GM18498 (cell line): ENCODE measurements around the gene CRADD.
"Not testable (repeated sequence)": the region's sequence is repeated elsewhere in the genome, so short reads cannot be mapped to it uniquely, and the experiment has no call there.

ENCODE experiments used
- ATAC-seq: cut with Tn5 transposase; IDR thresholded peaks from one replicate; pipeline ENCODE4 v1.9.1; 2021; ENCODE audit warnings: mild to moderate bottlenecking, moderate library complexity; ENCODE audit not compliant: unreplicated experiment

Gene CRADD

GRCh38 chr12:93734784-93735183 is 57.6 kb downstream of the CRADD start:
- ATAC-seq: no peak

DNA sequence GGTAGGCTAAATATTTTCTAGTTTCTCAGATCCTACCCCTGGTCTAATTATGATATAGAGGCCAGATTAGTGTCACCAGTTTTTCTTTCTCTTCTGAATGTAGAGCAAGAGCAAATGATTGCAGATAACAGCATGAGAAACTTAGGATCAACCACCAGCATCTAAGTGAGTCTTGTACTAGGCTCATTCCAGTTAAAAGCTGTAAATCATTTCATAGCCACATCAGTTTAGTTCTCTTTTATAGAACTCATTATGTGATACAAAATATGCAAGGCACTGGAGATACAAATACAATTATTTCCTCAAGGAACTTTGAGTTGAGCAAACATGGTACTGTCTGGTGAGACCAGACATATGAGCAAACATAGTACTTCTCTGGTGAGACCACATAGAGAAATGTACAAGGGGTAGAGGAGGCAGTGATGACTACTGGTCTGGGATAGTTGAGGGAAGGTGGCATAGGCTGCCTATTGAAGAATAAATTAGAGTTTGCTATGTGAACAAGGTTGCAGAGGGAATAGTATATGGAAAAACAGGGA is 59.5 kb downstream of the CRADD start:
- ATAC-seq: no peak

DNA sequence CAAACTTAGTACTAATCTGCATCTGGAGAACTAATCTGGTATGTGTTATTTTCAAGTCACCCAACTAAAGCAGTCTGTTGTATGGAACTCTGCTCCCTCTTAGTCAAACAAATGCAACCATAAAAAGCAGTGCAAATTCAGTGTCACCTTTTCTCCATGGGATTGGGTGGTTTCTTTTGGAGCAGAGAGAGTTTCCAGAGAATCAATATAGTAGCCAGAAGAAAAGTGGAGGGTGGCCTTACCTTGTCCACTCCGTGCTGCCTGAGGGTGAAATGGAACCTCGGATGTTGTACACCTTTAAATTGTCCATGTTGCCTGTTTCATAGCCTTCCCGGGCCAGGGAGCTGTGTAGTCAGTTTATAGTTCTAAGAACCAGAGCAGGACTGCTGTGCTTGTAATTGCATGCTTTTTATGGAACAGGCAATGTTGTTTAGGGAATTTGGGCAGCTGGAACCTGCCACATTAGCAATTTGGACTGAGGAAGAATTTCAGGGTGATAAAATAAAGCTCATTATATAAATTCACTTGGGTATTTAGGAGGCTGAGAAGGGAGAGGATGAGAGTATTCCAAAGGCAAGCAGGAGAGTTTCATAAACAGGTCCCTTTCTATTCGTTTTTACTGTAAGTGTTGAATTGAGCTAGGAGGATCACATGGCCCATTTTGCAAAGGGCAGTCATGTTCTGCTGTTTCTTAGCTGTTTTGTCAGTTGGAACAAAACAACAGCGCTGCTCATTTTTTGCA is 60.5 kb downstream of the CRADD start:
- no peak for ATAC-seq

- ATAC-seq: no peak
These were observed 61.3 kb downstream of the CRADD start for GRCh38 chr12:93738199-93739058.

DNA sequence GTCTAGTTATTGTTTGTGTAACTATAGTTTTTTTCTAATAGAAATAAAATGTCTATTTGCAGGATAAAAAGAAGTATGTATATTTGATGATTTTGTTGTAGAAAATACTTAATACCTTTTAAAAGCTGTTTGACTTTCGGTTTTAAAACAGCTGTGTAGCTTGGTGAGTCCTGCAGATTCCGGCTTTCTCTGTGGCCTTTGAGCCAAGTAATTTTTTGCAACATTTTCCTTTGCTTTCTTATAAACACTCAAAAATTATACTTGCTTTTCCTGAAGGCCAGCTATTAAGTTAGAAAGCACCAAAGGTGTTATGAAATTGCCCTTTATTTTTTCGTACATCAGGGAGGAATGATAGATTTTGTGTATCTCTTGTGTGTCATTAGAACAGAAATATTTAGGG is 63.6 kb downstream of the CRADD start:
- ATAC-seq: no peak

GRCh38 chr12:93741659-93742109 is 64.5 kb downstream of the CRADD start:
- peak; percentile 23 for ATAC-seq

DNA sequence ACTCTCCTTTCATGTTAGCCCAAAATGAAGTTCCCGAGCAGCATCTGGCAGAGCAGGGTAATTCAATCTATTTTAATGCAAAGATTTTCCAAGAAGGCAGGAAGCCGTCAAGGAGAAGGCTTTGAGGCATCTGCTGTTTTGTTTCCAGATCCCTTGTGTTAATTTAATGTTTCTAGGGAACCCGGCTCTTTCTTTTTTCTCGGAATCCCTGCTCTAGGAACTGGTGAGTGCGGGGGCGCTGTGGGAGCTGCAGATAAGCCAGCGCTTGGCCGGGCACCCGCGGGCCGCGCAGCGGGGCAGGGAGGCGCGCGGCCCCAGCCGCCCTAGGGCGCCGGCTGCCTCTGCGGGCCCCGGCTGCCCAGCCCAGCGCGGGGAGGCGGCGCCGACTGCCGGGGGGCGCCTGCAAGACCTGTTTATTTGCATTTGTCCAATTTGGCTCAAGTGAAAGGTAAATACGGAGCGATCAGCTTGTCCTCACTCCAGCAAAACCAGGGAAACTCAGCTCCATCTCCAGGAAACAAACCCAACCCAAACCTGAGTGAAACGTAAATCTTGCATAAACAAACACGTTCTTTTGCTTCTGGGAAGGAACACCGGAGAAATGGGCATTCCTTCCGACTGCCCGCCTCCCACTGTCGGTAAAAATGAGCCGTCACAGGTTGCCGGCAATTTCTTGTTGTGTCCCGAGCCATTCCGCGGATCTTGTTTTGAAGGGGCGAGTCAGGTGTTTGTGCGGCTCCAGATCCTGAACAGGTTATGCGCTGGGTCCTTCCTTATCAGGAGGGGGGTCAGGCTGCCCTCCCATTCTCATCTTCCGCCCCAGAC is 65.1 kb downstream of the CRADD start:
- ATAC-seq: peak; percentile 94

GRCh38 chr12:93743229-93743998 is 66.2 kb downstream of the CRADD start:
- ATAC-seq: no peak

DNA sequence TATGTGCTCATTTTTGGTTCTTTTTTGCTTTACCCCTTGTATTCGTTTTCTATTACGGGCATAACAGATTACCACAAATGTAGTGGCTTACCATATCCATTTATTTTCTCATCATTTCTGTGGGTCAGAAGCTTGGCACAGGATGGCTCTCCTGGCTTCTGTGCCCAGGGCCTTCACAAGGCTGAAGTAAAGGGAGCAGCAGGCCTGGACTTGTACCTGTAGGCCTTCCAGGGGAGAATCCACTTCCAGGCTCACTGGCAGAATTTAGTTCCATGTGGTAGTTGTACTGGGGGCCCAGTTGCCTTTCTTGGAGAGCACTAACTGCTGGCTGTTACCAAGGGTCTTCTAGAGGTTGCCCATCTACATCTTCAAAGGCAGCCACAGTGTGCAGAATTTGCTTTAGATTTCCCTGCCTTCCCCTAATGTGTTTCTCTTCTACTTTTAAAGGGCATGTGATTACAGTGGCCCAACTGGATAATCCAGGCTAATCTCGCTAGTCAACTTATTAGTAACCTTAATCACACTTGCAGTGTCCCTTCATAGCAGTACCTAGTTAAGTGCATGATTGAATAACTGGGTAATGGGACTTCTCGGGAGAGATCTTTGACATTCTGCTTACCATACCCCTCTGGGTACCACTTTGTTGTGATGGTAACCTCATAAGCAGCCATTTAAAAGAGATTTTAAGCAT is 67.0 kb downstream of the CRADD start:
- ATAC-seq: no peak

- ATAC-seq: no peak
These were observed 68.1 kb downstream of the CRADD start for GRCh38 chr12:93745286-93745685.

DNA sequence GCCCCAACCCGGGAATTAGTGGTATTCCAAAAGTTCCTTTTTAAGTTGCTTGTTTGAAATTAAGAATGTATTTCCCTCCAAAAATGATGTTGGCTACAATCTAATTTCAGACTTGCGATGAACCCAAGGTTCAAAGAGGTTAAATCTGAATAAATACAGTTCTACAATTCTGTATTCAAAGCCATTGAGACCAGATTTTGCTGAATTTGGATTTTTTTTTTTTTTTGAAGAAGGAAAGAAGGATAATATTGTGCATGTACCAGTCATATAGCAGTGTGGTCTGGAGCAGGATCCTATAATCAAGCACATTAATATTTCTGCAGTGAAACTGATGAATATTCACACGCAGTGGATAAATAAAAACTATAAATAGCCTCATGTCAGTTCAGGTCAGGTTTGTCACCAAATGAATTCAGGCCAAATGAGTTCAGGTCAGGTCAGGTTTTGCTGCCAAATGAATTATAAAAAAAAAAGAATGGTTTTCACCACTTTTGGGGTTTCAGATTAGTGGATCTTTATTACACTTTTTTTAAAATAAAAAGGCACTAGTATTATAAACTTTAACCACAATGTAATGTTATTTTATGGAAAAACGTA is 69.5 kb downstream of the CRADD start:
- ATAC-seq: no peak

GRCh38 chr12:93748672-93749383 is 71.7 kb downstream of the CRADD start:
- ATAC-seq: no peak

DNA sequence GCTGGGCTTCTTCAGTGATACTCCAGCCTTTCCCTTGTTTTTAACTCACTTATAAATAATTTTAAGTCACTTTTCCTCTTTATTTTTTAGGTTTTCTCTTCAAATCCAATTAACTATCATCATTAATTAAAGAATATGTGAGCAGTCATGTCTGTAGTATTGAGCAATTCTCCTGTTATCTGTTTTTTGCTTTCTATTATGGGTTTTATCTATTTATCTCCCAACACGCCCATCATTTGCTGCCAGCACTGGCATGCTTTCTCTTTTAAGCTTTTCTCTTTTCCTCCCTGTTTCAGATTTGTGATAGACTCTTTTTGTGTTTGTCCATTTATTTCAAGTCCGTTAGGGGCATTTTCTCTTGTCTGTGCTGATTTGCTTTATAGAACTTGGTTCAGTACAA is 72.3 kb downstream of the CRADD start:
- ATAC-seq: no peak

DNA sequence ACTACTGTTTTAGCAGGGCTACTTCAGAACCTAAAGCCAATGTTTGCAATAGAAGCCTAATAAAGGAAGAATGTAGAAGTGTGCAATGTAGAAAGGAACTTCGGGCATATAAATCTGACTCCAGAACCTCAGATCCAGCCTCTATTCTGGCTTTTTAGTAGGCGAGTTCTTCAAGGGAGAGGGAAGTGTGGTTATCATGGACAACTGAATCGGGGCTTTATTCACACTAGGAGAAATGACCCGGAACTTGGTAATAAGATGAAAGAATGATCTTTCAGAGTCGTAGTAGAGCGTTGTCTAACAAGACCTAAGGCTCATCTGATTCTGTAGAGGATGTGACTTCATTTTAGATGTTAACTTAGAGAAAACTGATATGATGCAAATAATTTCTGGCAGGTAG is 72.9 kb downstream of the CRADD start:
- ATAC-seq: no peak

- ATAC-seq: no peak
These were observed 74.9 kb downstream of the CRADD start for GRCh38 chr12:93751864-93752610.

GRCh38 chr12:93753285-93753684 is 76.1 kb downstream of the CRADD start:
- no peak for ATAC-seq

DNA sequence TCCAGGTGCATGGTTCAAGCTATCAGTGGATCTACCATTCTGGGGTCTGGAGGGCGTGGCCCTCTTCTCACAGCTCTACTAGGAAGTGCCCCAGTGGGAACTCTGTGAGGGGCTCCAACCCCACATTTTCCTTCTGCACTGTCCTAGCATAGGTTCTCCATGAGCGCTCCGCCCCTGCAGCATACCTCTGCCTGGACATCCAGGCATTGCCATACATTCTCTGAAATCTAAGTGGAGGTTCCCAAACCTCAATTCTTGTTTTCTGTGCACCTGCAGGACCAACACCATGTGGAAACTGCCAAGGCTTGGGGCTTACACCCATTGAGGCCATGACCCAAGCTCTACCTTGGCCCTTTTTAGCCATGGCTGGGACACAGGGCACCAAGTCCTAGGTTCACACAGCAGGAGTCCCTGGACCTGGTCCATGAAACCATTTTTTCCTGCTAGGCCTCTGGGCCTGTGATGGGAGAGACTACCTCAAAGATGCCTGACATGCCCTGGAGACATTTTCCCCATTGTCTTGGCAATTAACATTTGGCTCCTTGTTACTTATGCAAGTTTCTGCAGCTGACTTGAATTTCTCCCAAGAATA is 76.8 kb downstream of the CRADD start:
- ATAC-seq: no peak

DNA sequence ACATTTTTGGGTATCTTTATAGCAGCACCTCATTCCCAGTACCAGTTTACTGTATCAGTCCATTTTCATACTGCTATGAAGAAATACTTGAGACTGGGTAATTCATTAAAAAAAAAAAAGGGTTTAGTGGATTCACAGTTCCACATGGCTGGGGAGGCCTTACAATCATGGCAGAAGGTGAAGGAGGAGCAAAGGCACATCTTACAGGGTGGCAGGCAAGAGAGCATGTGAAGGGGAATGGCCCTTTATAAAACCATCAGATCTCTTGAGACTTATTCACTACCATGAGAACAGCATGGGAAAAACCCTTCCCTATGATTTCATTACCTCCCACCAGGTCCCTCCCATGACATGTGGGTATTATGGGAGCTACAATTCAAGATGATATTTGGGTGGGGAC is 77.7 kb downstream of the CRADD start:
- ATAC-seq: not testable (repeated sequence)
